Activated T-helper 2 cell treated with anti-CD3 and anti-CD28 coated beads, Interferon-gamma antibody, Interleukin-2, Interleukin-4, amounts not matched to agents 10 μg/mL and 5 μg/mL and 100 μg/mL, durations not matched to agents 14 hours and 24 hours and 36 hours (primary cell): ENCODE data around the gene SAMD4A. TPM values are rescaled to one million over a fixed set of nuclear protein-coding genes. Genes with fewer than 3 reads are reported as not detected.

Experiments used
- DNase-seq: peaks from one replicate; pipeline ENCODE4 v3.0.0; 2021; ENCODE audit warnings: low spot score
- H3K27ac Mint-ChIP-seq: one replicate; pipeline ENCODE4 v1.8.0; 2021; ENCODE audit warnings: mixed read lengths
- H3K27me3 Mint-ChIP-seq: one replicate; pipeline ENCODE4 v1.8.0; 2021; ENCODE audit warnings: low read depth, mixed read lengths
- H3K36me3 Mint-ChIP-seq: one replicate; pipeline ENCODE4 v1.8.0; 2021; ENCODE audit warnings: low read depth, mixed read lengths
- H3K4me1 Mint-ChIP-seq: one replicate; pipeline ENCODE4 v1.8.0; 2021; ENCODE audit warnings: low read depth, mixed read lengths
- H3K4me3 Mint-ChIP-seq: one replicate; pipeline ENCODE4 v1.8.0; 2021; ENCODE audit warnings: low read depth, mild to moderate bottlenecking, moderate library complexity, mixed read lengths
- H3K9me3 Mint-ChIP-seq: one replicate; pipeline ENCODE4 v1.8.0; 2021; ENCODE audit warnings: mixed read lengths
- intact Hi-C: fragments of 100-400 bp; cut with micrococcal nuclease; formaldehyde crosslinking; loops from one replicate; pipeline ENCODE4 v1.15.1; 2023
- total RNA-seq: library from RNA; stranded (reverse); gene quantifications from 2 replicates; pipeline ENCODE4 v1.2.3, GENCODE V29; 2022

SAMD4A gene, protein sequence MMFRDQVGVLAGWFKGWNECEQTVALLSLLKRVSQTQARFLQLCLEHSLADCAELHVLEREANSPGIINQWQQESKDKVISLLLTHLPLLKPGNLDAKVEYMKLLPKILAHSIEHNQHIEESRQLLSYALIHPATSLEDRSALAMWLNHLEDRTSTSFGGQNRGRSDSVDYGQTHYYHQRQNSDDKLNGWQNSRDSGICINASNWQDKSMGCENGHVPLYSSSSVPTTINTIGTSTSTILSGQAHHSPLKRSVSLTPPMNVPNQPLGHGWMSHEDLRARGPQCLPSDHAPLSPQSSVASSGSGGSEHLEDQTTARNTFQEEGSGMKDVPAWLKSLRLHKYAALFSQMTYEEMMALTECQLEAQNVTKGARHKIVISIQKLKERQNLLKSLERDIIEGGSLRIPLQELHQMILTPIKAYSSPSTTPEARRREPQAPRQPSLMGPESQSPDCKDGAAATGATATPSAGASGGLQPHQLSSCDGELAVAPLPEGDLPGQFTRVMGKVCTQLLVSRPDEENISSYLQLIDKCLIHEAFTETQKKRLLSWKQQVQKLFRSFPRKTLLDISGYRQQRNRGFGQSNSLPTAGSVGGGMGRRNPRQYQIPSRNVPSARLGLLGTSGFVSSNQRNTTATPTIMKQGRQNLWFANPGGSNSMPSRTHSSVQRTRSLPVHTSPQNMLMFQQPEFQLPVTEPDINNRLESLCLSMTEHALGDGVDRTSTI
- total RNA-seq, result 4.3 and 5.1 TPM in 2 replicates

DNA sequence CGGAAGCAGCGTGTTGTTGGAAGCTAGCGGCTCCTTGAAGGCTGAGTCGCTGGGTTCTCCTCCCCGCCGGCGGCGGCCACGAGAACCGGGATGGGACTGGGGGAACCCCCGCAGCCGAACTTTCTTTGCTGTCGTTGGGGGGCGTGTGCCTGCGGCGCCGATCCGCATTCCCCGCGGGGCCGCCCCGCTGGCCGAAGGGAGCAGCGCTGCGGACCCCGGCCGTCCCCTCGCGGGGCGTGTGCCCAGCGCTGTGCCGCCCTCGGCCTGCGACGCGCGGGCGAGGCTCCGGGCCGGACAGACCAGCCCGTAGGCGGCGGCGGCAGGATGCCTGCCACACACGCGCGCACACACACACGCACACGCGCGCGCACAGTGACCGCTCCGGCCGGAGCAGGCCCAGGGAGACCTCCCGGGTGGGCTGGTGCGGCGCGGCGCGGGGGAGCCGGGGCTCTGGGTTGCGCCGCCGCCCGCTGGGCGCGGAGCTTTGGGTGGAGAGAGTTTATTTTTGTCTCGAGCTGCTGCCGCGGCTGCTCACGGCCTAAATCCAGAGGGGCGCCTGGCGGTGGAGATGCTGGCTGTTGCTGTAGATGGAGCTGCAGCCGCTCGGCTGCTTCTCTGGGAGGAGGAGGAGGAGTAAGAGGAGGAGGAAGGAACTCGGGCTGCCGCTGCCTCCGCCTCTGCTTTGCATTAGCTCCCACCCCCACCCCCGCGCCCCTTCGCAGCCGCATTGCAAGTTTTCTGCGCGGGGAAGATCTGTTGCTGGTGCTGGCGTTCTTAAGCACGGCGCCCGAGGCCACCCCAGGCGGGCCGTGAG lies at the start of gene SAMD4A:
SAMD4A (plus strand) TSS at position 719 of the 814 bp plus-strand sequence. CDS start 789 bp downstream, outside the sequence.
- H3K36me3 Mint-ChIP-seq, result peaks cover 2% of the 10 kb centered on the region
- H3K27ac Mint-ChIP-seq, result peak within 1 kb of the TSS; percentile 84
- intact Hi-C loops, result loop anchor here (1.0 to 5.0 kb wide), 6 partner anchors 61 to 337 kb away; no protein-coding TSS in a partner anchor
- H3K9me3 Mint-ChIP-seq, result no peaks in the 10 kb centered on the region
- H3K27me3 Mint-ChIP-seq, result peaks cover 25% of the 10 kb centered on the region
- H3K4me3 Mint-ChIP-seq, result peak within 1 kb of the TSS; percentile 91
- H3K4me1 Mint-ChIP-seq, result peaks cover 17% of the 10 kb centered on the region
- peak; percentile 43 for DNase-seq

DNA sequence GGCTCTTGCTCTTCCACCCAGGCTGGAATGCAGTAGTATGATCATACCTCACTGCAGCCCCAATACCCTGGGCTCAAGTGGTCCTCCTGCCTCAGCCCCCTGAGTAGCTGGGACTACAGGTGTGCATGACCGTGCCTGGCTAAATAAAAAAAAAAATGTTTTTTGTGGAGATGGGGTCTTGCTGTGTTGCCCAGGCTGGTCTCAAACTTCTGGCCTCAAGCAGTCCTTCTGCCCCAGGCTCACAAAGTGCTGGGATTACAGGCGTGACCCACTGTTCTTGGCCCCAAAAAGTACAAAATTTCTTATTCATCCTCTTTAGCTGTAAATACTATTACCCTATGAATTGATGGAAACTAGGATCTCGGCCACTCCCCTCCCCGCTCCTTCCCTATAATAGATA lies 42.5 kb upstream of the SAMD4A start:
- H3K27ac Mint-ChIP-seq, result no peak overlapping the region
- H3K9me3 Mint-ChIP-seq, result no peaks in the 10 kb centered on the region
- peaks cover 2% of the 10 kb centered on the region for H3K4me1 Mint-ChIP-seq
- no peak for DNase-seq
- H3K36me3 Mint-ChIP-seq, result peaks cover 31% of the 10 kb centered on the region
- H3K4me3 Mint-ChIP-seq, result no peak overlapping the region
- intact Hi-C loops, result no loop called here
- no peaks in the 10 kb centered on the region for H3K27me3 Mint-ChIP-seq

DNA sequence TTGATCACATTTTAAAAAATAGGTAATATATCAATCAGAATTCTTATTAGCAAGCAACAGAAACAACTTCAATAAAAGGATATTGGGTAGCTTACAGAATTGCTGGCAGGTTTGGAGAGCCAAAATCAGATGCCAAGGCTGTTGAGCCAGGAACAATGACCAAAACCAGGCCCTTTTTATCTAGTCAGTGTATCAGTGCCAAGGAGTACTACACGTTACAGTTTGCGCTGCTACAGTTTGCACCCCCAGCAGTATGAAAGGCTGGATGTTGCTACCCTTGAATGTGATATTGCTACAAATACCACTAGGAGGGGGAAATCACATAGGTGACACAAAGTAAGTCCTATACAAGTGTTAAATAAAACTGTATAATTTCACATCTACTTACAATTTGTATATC lies 38.0 kb upstream of the SAMD4A start:
- H3K27ac Mint-ChIP-seq, result no peak overlapping the region
- intact Hi-C loops, result no loop called here
- no peaks in the 10 kb centered on the region for H3K9me3 Mint-ChIP-seq

DNA sequence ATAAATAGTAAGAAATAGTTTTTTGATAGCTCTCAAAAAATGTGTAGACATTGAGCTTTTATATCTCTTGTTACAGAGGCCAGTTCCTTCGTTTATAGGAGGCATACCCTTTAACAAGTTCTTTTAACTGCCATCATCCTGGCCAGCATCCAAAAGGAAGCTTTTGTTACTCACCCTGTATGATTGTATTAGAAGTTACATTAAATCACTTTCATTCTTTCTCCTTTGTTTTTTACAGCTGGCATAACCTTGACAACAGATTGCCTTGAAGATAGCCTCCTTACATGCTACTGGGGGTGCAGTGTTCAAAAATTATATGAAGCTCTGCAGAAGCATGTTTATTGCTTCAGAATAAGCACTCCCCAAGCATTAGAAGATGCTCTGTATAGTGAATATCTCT lies 37.1 kb upstream of the SAMD4A start:
- Mint-ChIP-seq H3K4me3 (no peak overlapping the region), H3K27ac (no peak overlapping the region), H3K27me3 (no peaks in the 10 kb centered on the region), H3K9me3 (no peaks in the 10 kb centered on the region), H3K36me3 (peaks cover 14% of the 10 kb centered on the region), H3K4me1 (peaks cover 7% of the 10 kb centered on the region)
- intact Hi-C loops, result no loop called here
- no peak for DNase-seq

More for the DNA sequence above, 38.0 kb upstream of the SAMD4A start:
- Mint-ChIP-seq H3K36me3 (peaks cover 18% of the 10 kb centered on the region), H3K4me3 (no peak overlapping the region), H3K27me3 (no peaks in the 10 kb centered on the region), H3K4me1 (peaks cover 7% of the 10 kb centered on the region)
- no peak for DNase-seq

DNA sequence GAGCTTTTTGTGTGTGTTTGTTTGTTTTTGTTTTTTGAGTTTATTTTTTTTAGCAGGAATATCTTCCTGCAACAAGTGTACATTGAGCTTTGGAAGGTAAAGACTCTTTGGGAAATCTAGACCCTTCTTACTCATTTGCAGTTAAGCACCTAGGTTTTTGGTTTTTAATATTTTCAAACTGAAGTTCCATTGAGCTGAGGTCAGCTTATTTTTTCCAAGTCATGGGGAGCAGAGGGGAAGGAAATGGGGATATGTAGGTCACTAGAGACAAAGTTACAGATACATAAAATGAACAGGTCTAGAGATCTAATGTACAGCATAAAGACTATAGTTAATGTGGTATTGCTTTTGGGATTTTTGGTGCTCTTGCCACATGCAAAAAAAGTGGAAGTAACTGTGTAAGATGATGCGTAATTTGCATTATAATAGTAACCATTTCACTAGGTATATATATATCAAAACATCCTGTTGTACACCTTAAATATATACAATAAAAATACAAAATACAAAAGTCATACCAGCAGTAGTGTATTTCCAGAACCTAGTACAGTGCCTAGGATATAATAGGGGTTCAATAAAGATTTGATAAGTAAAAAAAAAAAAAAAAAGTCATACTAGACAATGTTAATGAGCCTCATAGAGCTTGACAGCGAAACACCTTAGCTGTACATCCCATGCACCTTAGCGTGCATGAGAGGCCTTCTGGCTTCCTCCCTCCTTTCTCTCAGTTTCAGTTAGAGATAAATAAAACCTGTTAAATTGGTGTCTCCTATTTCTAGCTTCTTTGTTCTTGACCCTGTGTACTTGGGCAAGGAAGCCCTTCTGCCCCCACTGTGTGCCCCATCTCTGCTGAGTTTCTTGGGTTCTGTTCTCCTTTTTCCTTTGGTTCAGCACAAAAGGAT lies 34.6 kb upstream of the SAMD4A start:
- no peak overlapping the region for H3K27ac Mint-ChIP-seq
- H3K4me1 Mint-ChIP-seq, result peaks cover 4% of the 10 kb centered on the region
- peaks cover 8% of the 10 kb centered on the region for H3K36me3 Mint-ChIP-seq
- intact Hi-C loops, result no loop called here
- H3K4me3 Mint-ChIP-seq, result no peak overlapping the region
- H3K27me3 Mint-ChIP-seq, result no peaks in the 10 kb centered on the region
- H3K9me3 Mint-ChIP-seq, result no peaks in the 10 kb centered on the region
- no peak for DNase-seq

DNA sequence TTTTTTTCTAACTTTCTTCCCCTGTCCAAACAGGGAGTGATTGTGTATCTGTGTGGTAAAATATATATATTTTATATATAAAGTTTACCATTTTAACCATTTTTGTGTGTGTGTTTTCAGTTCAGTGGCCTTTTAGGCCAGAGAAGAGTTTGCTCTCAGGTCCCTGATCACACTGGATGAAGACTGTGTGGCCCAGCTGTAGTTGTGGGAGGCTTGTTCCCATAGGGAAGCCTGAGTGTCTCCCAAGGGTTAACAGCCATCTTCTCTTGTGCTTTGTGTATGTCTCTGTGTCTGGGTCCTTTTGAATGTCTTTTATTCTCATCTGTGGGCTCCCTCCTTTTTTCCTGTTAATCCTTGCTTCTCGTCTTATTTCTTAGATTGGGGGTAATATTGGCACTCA lies 33.8 kb upstream of the SAMD4A start:
- Mint-ChIP-seq H3K9me3 (no peaks in the 10 kb centered on the region), H3K36me3 (peaks cover 5% of the 10 kb centered on the region), H3K27ac (no peak overlapping the region), H3K27me3 (no peaks in the 10 kb centered on the region), H3K4me1 (peaks cover 4% of the 10 kb centered on the region), H3K4me3 (no peak overlapping the region)
- intact Hi-C loops, result no loop called here
- no peak for DNase-seq

DNA sequence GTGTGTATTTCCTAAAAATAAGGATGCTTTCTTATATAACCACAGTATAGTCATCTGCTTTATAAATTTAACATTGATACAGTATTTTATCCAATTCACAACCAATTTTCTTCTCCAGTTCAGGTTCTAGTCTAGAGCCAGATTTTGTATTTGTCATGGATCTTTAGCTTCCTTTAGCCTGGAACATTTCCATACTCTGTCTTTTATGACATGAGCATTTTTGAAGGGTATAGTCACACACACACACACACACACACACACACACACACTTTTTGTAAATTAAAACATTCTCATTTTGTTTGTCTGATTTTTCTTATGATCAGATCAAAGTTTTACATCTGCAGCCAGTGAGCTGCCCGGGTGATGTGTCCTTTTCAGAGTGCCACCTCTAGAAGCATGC lies 31.8 kb upstream of the SAMD4A start:
- peaks cover 9% of the 10 kb centered on the region for H3K36me3 Mint-ChIP-seq
- intact Hi-C loops, result no loop called here
- DNase-seq, result no peak
- no peaks in the 10 kb centered on the region for H3K9me3 Mint-ChIP-seq
- H3K27me3 Mint-ChIP-seq, result no peaks in the 10 kb centered on the region
- H3K4me1 Mint-ChIP-seq, result peaks cover 4% of the 10 kb centered on the region
- no peak overlapping the region for H3K4me3 Mint-ChIP-seq
- no peak overlapping the region for H3K27ac Mint-ChIP-seq

DNA sequence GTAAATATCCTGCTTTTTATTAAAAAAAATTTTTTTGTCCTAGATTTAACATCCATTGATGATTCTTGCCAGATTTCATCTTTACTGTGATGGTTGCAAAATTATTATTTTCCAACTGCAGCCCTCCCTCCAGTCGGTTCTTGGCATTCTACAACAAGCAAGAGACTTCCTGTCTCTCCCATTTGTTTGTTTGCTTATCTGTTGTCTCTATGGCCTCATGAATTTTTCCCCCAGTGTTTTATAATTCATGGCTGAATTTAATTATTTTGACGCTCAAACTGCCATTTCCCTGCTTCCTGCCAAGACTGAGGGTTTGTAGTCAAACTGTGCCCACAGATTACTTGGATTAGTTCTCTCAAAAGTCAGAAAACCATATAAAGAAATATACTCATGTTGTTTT lies 31.3 kb upstream of the SAMD4A start:
- no peaks in the 10 kb centered on the region for H3K27me3 Mint-ChIP-seq
- intact Hi-C loops, result no loop called here
- H3K36me3 Mint-ChIP-seq, result peaks cover 8% of the 10 kb centered on the region
- peaks cover 4% of the 10 kb centered on the region for H3K4me1 Mint-ChIP-seq
- no peak overlapping the region for H3K27ac Mint-ChIP-seq
- H3K9me3 Mint-ChIP-seq, result no peaks in the 10 kb centered on the region
- H3K4me3 Mint-ChIP-seq, result no peak overlapping the region
- DNase-seq, result no peak

DNA sequence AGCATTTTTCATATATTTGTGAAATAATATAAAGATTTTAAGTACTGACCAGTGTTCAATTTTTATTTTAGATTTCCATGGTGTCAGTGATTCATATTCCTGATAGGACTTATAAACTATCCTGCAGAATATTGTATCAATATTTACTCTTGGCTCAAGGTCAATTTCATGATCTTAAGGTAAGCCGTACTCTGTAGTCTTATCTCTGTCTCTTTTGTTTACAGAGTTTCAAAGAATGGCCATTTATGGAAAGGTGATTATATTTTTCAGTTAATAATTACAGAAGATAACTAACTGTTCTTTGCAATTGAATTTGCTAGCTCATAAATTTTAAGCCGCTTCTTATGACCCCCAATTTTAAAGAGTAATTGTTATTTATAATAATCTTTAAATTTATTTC lies 29.3 kb upstream of the SAMD4A start:
- Mint-ChIP-seq H3K4me1 (peaks cover 1% of the 10 kb centered on the region), H3K9me3 (no peaks in the 10 kb centered on the region), H3K27ac (no peak overlapping the region), H3K4me3 (no peak overlapping the region), H3K27me3 (no peaks in the 10 kb centered on the region), H3K36me3 (peaks cover 6% of the 10 kb centered on the region)
- intact Hi-C loops, result no loop called here
- no peak for DNase-seq

DNA sequence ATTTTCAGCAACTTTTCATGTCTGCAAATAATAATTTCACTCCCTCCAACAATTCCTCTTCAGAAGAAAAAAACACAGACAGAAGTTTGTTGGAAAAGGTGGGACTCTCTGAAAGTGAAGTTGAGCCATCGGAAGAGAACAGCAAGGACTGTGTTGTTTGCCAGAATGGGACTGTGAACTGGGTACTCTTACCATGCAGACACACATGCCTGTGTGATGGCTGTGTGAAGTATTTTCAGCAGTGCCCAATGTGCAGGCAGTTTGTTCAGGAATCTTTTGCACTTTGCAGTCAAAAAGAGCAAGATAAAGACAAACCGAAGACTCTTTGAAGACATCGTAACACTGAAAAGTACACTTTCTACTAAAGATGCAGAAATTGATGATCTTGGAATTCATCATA lies 28.9 kb upstream of the SAMD4A start:
- H3K27me3 Mint-ChIP-seq, result no peaks in the 10 kb centered on the region
- intact Hi-C loops, result no loop called here
- peaks cover 6% of the 10 kb centered on the region for H3K36me3 Mint-ChIP-seq
- H3K9me3 Mint-ChIP-seq, result no peaks in the 10 kb centered on the region
- H3K27ac Mint-ChIP-seq, result no peak overlapping the region
- no peaks in the 10 kb centered on the region for H3K4me1 Mint-ChIP-seq
- no peak for DNase-seq
- no peak overlapping the region for H3K4me3 Mint-ChIP-seq

DNA sequence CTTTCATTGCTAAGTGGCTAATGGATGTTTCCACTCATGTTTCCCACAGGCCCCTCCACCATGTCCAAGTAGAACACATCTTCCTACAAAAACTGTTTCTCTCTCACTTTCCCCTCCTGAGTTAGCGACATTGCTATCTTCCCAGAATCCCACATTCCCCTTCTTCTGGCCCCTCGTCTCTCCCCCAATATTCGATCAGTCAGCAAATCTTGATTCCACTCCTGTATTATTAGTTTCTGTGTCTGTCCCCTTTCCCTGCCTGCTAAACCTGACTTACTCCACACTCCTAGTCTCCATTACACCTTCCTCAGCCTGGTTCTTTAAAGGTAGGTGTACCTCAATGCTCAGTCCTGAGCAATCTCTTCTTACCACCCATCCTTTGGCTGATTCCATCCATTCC lies 19.3 kb upstream of the SAMD4A start:
- H3K4me1 Mint-ChIP-seq, result no peaks in the 10 kb centered on the region
- H3K27ac Mint-ChIP-seq, result no peak overlapping the region
- H3K27me3 Mint-ChIP-seq, result peaks cover 14% of the 10 kb centered on the region
- no peaks in the 10 kb centered on the region for H3K36me3 Mint-ChIP-seq
- no peak overlapping the region for H3K4me3 Mint-ChIP-seq
- intact Hi-C loops, result no loop called here
- DNase-seq, result no peak
- no peaks in the 10 kb centered on the region for H3K9me3 Mint-ChIP-seq

DNA sequence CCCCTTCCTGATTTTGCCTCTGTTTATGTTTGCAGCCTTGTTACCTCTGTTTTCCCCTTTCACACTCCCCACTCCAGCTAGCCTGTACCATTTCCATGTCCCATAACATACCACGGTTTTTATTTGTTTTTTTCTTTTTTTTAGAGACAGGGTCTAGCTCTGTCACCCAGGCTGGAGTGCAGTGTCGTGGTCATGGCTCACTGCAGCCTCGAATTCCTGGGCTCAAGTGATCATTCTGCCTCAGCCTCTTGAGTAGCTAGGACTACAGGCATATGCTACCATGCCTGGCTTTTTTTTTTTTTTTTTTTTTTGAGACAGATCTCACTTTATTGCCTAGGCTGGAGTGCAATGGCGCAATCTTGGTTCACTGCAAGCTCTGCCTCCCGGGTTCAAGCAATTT lies 18.4 kb upstream of the SAMD4A start:
- no peak overlapping the region for H3K4me3 Mint-ChIP-seq
- no peaks in the 10 kb centered on the region for H3K9me3 Mint-ChIP-seq
- DNase-seq, result no peak
- no peaks in the 10 kb centered on the region for H3K4me1 Mint-ChIP-seq
- intact Hi-C loops, result no loop called here
- H3K36me3 Mint-ChIP-seq, result no peaks in the 10 kb centered on the region
- peaks cover 18% of the 10 kb centered on the region for H3K27me3 Mint-ChIP-seq
- no peak overlapping the region for H3K27ac Mint-ChIP-seq
